Measurements from ENCODE around the gene OR2A1.
"Not testable (repeated sequence)": the region's sequence is repeated elsewhere in the genome, so short reads cannot be mapped to it uniquely, and the experiment has no call there.

The OR2A1 gene

DNA sequence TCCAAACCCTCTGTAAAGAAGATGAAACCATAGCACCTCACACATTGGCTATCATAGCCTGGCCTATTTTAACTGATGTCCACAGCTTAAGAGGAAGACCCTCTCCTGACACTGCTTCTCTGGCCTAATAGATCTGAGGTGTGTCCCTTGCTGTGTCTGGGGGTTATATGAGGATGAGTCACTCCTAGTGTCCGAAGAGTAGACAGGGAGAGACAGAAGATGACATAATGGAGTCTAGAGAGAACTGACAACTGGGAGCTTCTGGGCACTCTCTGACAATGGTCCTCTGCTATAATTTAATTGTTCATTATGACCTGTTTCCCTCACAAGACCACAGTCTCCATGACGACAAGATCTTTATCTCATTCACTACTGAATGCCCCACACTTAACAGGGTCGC, 49.8 kb downstream of the OR2A1 start:
- H3K9me3 Mint-ChIP-seq; H3K4me1 Mint-ChIP-seq (ENCODE audit: low read depth); H3K4me3 Mint-ChIP-seq; H3K27ac Mint-ChIP-seq; H3K27me3 Mint-ChIP-seq (ENCODE audit: low read depth); H3K36me3 Mint-ChIP-seq (ENCODE audit: low read depth): not testable (repeated sequence)

- not testable (repeated sequence) for H3K27ac Mint-ChIP-seq; H3K4me3 Mint-ChIP-seq; H3K9me3 Mint-ChIP-seq; H3K27me3 Mint-ChIP-seq (ENCODE audit: low read depth); H3K4me1 Mint-ChIP-seq (ENCODE audit: low read depth); H3K36me3 Mint-ChIP-seq (ENCODE audit: low read depth)
Measured at GRCh38 chr7:144365523-144365922, 53.3 kb downstream of the OR2A1 start.

GRCh38 chr7:144367250-144367649, 55.0 kb downstream of the OR2A1 start:
- H3K9me3 Mint-ChIP-seq; H3K4me1 Mint-ChIP-seq (ENCODE audit: low read depth); H3K4me3 Mint-ChIP-seq; H3K36me3 Mint-ChIP-seq (ENCODE audit: low read depth); H3K27ac Mint-ChIP-seq; H3K27me3 Mint-ChIP-seq (ENCODE audit: low read depth): not testable (repeated sequence)

DNA sequence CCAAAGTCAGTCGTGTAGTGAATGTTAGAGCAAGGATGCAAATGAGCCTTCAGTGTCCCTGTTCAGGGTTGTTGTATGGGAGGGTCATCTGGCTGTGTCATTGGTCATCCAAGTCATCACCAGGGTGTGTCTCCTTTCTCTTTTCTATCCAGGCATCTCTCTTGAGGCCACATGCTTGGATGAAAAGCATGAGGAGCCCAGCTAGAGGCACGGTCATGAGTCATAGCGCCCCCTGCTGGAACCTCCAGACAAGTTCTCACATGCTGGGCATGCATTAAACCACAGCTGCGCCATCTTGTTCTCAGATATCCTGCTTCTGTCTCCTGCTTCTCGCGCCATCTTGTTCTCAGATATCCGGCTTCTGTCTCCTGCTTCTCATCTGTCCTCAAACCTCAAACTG, 57.0 kb downstream of the OR2A1 start:
- not testable (repeated sequence) for H3K9me3 Mint-ChIP-seq

More for the DNA sequence above, 57.0 kb downstream of the OR2A1 start:
- H3K27me3 Mint-ChIP-seq (ENCODE audit: low read depth); H3K4me1 Mint-ChIP-seq (ENCODE audit: low read depth); H3K27ac Mint-ChIP-seq; H3K4me3 Mint-ChIP-seq; H3K36me3 Mint-ChIP-seq (ENCODE audit: low read depth): not testable (repeated sequence)
